ENCODE results near the gene SNX22. TPM values are rescaled to one million over a fixed set of nuclear protein-coding genes. Genes with fewer than 3 reads are reported as not detected.

SNX22 gene
- total and polyA plus RNA-seq, 2 experiments from 2014 or later, result 7.5 to 7.7 TPM

DNA sequence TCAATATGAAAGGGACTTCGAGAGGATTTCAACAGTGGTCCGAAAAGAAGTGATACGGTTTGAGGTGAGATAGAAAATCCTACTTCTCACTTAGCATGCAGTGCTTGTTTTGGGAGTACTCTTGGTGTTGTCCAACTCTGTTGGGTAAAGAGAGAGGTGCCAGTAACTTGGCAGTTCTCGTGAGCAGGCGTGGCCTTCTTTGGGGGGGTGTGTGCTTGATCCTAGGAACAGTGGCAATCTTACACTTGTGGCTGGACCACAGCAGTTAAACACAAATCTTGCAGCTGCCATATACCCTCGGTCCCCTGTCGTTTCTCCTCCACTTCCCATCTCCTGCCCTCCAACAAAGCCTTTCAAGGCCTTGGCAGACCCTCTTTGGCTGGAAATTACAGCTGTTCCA is 15.2 kb upstream of the SNX22 start:
- Histone ChIP-seq H3K27me3 (no peaks in the 10 kb centered on the region), H3K9me2 (replicated peaks; ENCODE audit: insufficient read depth) (no peaks in the 10 kb centered on the region), H3K79me2 (no peaks in the 10 kb centered on the region), H3K4me2 (no peak overlapping the region), H3K36me3 (replicated peaks; ENCODE audit: insufficient read depth, low read depth) (peaks cover 3% of the 10 kb centered on the region), H3K27ac (no peak overlapping the region), H4K20me1 (ENCODE audit: insufficient read depth, poor library complexity, severe bottlenecking) (no peaks in the 10 kb centered on the region), H3K4me3 (no peak overlapping the region), H3K4me1 (ENCODE audit: insufficient read depth) (no peaks in the 10 kb centered on the region), H3K9me3 (ENCODE audit: low read depth) (no peaks in the 10 kb centered on the region), H2AFZ (no peak overlapping the region)
- DNase-seq (ENCODE audit: low spot score), result no peak
- 98% methylated on average over 7 of the region's 7 CpGs for WGBS (ENCODE audit: low lambda C conversion rate, missing lambda C conversion rate)
- TF ChIP-seq EZH2phosphoT487 (IDR thresholded peaks at IDR 0.05; ENCODE audit: low read depth, severe bottlenecking, unreplicated experiment) (no peak), EZH2 (IDR thresholded peaks at IDR 0.05; ENCODE audit: borderline replicate concordance) (no peak)
- TF ChIP-seq, protein P1, sequence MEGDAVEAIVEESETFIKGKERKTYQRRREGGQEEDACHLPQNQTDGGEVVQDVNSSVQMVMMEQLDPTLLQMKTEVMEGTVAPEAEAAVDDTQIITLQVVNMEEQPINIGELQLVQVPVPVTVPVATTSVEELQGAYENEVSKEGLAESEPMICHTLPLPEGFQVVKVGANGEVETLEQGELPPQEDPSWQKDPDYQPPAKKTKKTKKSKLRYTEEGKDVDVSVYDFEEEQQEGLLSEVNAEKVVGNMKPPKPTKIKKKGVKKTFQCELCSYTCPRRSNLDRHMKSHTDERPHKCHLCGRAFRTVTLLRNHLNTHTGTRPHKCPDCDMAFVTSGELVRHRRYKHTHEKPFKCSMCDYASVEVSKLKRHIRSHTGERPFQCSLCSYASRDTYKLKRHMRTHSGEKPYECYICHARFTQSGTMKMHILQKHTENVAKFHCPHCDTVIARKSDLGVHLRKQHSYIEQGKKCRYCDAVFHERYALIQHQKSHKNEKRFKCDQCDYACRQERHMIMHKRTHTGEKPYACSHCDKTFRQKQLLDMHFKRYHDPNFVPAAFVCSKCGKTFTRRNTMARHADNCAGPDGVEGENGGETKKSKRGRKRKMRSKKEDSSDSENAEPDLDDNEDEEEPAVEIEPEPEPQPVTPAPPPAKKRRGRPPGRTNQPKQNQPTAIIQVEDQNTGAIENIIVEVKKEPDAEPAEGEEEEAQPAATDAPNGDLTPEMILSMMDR (IDR thresholded peaks at IDR 0.05; ENCODE audit: poor library complexity), result no peak

DNA sequence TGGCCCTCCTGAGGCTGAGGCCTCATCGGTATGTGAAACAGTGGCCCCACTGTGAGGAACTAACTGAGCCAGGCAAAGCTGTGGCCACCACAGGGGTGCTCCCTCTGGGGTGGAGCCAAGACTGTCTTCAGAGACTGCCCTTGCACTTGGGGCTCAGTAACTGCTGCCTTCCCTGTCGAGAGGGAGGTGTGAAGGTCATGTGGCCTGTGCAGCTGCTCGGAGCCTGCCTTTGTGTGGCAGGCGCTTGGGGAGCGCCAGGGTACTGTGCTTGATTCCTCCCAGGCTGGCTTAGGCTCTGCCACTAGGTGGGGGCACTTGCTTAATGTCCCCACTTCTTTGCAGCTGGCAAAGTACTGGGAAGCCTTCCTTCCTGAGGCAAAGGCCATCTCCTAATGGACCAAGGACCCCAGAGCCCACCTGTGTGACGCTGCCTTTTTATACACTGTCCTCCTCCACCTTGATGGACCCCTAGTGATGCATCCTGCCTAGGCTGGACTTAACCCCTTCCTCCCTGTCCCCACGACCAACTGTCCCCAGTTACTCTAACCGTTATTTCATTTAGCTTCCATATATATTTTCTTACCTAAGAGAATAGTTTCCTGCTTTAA is 14.2 kb upstream of the SNX22 start:
- Histone ChIP-seq H2AFZ (no peak overlapping the region), H3K4me3 (no peak overlapping the region), H3K27ac (no peak overlapping the region), H3K27me3 (no peaks in the 10 kb centered on the region), H4K20me1 (ENCODE audit: insufficient read depth, poor library complexity, severe bottlenecking) (no peaks in the 10 kb centered on the region), H3K36me3 (replicated peaks; ENCODE audit: insufficient read depth, low read depth) (peaks cover 3% of the 10 kb centered on the region), H3K4me2 (no peak overlapping the region), H3K4me1 (ENCODE audit: insufficient read depth) (no peaks in the 10 kb centered on the region), H3K9me2 (replicated peaks; ENCODE audit: insufficient read depth) (no peaks in the 10 kb centered on the region), H3K9me3 (ENCODE audit: low read depth) (no peaks in the 10 kb centered on the region), H3K79me2 (no peaks in the 10 kb centered on the region)
- no peak for TF ChIP-seq EZH2phosphoT487 (IDR thresholded peaks at IDR 0.05; ENCODE audit: low read depth, severe bottlenecking, unreplicated experiment)
- TF ChIP-seq EZH2 (IDR thresholded peaks at IDR 0.05; ENCODE audit: borderline replicate concordance), result no peak
- TF ChIP-seq, protein P1 (IDR thresholded peaks at IDR 0.05; ENCODE audit: poor library complexity), result no peak
- WGBS (ENCODE audit: low lambda C conversion rate, missing lambda C conversion rate), result 87% methylated on average over 8 of the region's 8 CpGs
- DNase-seq (ENCODE audit: low spot score), result no peak

DNA sequence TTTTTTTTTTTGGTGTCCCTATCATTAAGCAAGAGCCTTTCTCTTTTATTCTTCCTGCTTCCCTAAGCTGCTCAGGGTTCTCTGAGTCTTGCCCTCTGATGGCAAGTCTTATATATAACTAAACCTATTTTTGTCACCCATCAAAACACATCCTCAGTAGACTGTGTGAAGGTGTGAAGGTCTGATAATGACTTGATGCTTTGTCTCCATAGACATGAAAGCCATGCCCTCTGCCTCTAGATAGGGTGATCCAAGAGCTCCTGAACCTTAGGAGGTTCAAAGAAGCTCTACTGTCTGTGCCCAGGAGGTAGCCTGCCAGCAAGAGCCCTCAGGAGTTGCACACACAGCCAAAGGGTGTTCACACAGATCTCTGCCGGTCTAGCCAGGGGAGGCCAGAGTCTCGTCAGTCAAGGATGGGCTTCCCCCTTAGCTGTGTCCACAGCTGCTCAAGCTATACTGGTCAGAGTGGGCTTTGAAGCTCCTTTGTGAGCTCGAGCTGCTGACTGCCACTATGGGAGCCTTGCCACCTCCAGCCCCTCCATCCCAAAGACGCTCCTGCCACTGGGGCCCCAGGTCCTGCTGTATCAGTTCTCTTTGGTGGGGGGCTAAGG is 13.1 kb upstream of the SNX22 start:
- DNase-seq (ENCODE audit: low spot score), result no peak
- Histone ChIP-seq H3K27ac (no peak overlapping the region), H3K4me3 (no peak overlapping the region), H3K4me2 (no peak overlapping the region), H3K9me3 (ENCODE audit: low read depth) (no peaks in the 10 kb centered on the region), H4K20me1 (ENCODE audit: insufficient read depth, poor library complexity, severe bottlenecking) (no peaks in the 10 kb centered on the region), H3K79me2 (no peaks in the 10 kb centered on the region), H3K27me3 (no peaks in the 10 kb centered on the region), H2AFZ (no peak overlapping the region), H3K36me3 (replicated peaks; ENCODE audit: insufficient read depth, low read depth) (peaks cover 3% of the 10 kb centered on the region), H3K4me1 (ENCODE audit: insufficient read depth) (no peaks in the 10 kb centered on the region), H3K9me2 (replicated peaks; ENCODE audit: insufficient read depth) (no peaks in the 10 kb centered on the region)
- TF ChIP-seq, protein P1 (IDR thresholded peaks at IDR 0.05; ENCODE audit: poor library complexity), result no peak
- TF ChIP-seq EZH2 (IDR thresholded peaks at IDR 0.05; ENCODE audit: borderline replicate concordance) (no peak), EZH2phosphoT487 (IDR thresholded peaks at IDR 0.05; ENCODE audit: low read depth, severe bottlenecking, unreplicated experiment) (no peak)
- 91% methylated on average over 4 of the region's 4 CpGs for WGBS (ENCODE audit: low lambda C conversion rate, missing lambda C conversion rate)
